ENCODE measurements around the gene ACAP1.
A peak's percentile ranks its signal among the peaks of the same experiment; 100 is the strongest.

Gene ACAP1

DNA sequence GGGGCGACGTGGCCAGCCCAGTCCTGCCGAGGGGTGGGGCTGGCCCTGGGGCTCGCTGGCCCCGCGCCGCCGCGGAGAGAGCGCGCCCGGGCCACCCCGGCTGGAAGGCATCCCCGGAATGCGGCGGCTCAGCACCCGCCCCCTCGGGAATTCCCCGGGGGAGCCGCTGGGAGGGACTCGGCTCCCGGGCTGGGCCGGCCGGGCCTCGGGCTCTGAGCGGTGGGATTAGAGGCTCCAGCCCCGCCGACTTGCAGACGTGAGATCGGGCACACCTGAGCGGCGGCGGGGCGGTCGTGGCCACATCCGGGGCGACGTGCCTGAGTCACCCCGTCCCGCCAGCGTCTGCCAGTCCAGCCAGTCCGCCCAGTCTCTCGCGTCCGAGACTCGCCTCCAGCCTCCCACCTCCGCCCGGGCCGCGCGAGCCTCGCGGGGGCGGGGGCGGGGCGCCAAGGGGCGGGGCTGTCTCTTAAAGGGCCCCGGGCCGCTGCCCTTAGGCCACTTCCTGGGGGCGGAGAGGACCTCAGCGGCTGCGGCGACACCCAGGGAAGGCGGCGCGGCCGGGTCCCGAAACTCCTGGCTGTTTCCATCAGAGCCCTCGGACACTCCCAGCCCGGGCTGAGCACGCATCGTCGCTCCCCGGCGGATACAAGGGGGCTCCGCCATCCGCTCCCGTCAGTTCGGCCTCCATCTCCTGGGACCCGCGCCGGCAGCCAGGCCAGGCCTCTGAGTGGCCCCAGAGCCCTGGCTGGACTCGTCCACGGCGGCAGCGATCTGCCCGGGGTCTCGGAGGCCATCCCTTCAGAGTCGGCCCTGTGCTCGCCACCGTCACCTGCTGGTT, 15.6 kb downstream of the ACAP1 start, which contains the start of gene KCTD11:
Gene KCTD11 (plus strand): TSS at position 498 of the 838 bp plus-strand sequence.
- H3K27me3 ChIP-seq (ENCODE audit: control insufficient read depth, insufficient read depth, low read length) = 0 out of 2 replicates have a peak, but pooled peaks cover 6% of the 10 kb centered on the region
- no peaks in the 10 kb centered on the region for H3K36me3 ChIP-seq (ENCODE audit: control insufficient read depth, insufficient read depth, low read length)
- peak within 1 kb of the TSS; percentile 98 for H3K27ac ChIP-seq (ENCODE audit: low read depth, low read length)
- peak within 1 kb of the TSS; percentile 95 for H3K9ac ChIP-seq (ENCODE audit: low read length)
- H3K9me3 ChIP-seq (ENCODE audit: control insufficient read depth, insufficient read depth, low read depth, low read length) = no peaks in the 10 kb centered on the region
- H3K4me1 ChIP-seq (ENCODE audit: control insufficient read depth, insufficient read depth, low read length) = peaks cover 27% of the 10 kb centered on the region
- peak within 1 kb of the TSS; percentile 91 for H3K4me3 ChIP-seq (ENCODE audit: low read depth, low read length)

DNA sequence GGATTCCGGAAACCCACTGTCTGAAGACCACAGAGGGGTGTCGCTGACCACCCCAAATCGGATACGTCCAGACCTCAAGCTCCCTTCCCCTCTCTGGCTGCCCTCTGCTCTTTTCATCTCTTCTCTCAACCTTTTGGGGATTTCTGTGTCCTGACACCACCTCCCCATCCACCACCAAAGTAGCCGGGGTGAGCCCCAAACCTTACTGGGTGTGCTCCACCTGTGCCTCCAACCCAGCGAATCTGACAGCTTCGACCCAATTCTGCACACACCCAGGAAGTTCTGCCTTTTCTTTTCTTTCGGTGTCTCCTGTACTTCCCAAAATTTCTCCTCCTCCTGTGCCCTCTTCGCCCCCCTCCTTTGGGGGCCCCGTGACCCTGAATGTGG, 16.2 kb downstream of the ACAP1 start:
- peak overlapping the region; percentile 95 for H3K9ac ChIP-seq (ENCODE audit: low read length)
- peaks cover 27% of the 10 kb centered on the region for H3K4me1 ChIP-seq (ENCODE audit: control insufficient read depth, insufficient read depth, low read length)
- peak overlapping the region; percentile 91 for H3K4me3 ChIP-seq (ENCODE audit: low read depth, low read length)
- 0 out of 2 replicates have a peak, but pooled peaks cover 6% of the 10 kb centered on the region for H3K27me3 ChIP-seq (ENCODE audit: control insufficient read depth, insufficient read depth, low read length)
- H3K36me3 ChIP-seq (ENCODE audit: control insufficient read depth, insufficient read depth, low read length) = no peaks in the 10 kb centered on the region
- H3K27ac ChIP-seq (ENCODE audit: low read depth, low read length) = peak overlapping the region; percentile 98; the same call in 1 of the 2 replicates
- H3K9me3 ChIP-seq (ENCODE audit: control insufficient read depth, insufficient read depth, low read depth, low read length) = no peaks in the 10 kb centered on the region

DNA sequence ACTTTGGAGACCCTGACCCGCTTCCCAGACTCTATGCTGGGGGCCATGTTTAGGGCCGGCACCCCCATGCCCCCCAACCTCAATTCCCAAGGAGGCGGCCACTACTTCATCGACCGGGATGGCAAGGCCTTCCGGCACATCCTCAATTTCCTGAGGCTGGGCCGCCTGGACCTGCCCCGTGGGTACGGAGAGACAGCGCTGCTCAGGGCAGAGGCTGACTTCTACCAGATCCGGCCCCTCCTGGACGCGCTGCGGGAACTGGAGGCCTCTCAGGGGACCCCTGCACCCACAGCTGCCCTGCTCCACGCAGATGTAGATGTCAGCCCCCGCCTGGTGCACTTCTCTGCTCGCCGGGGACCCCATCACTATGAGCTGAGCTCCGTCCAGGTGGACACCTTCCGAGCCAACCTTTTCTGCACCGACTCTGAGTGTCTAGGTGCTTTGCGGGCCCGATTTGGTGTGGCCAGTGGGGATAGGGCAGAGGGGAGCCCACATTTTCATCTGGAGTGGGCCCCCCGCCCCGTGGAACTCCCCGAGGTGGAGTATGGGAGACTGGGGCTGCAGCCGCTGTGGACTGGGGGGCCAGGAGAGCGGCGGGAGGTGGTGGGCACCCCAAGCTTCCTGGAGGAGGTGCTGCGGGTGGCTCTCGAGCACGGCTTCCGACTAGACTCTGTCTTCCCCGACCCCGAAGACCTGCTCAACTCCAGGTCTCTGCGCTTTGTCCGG, 16.7 kb downstream of the ACAP1 start:
- H3K4me3 ChIP-seq (ENCODE audit: low read depth, low read length) = peak overlapping the region; percentile 91
- H3K27me3 ChIP-seq (ENCODE audit: control insufficient read depth, insufficient read depth, low read length) = 0 out of 2 replicates have a peak, but pooled peaks cover 6% of the 10 kb centered on the region
- no peak overlapping the region for H3K9ac ChIP-seq (ENCODE audit: low read length)
- no peaks in the 10 kb centered on the region for H3K9me3 ChIP-seq (ENCODE audit: control insufficient read depth, insufficient read depth, low read depth, low read length)
- no peak overlapping the region for H3K27ac ChIP-seq (ENCODE audit: low read depth, low read length)
- no peaks in the 10 kb centered on the region for H3K36me3 ChIP-seq (ENCODE audit: control insufficient read depth, insufficient read depth, low read length)
- H3K4me1 ChIP-seq (ENCODE audit: control insufficient read depth, insufficient read depth, low read length) = peaks cover 27% of the 10 kb centered on the region

DNA sequence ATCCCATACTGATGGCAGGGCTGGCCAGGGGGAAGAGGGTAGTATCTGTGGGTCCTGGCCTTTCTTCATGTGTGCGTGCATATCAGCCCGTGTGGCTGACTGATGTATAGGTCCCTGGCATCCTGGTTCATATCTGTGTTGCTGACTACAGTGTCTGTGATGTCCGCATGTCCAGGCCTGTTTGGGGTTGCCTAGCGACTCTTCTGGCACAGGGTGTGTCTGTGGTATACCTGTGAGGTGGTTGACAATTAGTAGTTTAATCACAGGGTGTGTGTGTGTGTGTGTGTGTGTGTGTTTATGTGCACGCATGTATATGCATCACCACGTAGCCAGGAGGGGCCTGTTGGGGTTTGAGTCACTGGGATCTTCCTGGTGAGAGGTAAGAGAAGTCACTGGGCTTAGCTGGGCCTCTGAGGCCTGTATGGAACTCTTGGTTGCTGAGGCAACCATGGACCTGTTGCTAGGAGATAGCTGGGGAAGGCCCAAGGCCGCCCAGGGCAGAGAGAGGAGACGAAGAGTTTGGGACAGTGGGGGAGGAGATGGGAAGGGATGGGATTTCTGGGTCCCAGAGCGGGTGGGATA, 18.0 kb downstream of the ACAP1 start:
- no peak overlapping the region for H3K9ac ChIP-seq (ENCODE audit: low read length)

DNA sequence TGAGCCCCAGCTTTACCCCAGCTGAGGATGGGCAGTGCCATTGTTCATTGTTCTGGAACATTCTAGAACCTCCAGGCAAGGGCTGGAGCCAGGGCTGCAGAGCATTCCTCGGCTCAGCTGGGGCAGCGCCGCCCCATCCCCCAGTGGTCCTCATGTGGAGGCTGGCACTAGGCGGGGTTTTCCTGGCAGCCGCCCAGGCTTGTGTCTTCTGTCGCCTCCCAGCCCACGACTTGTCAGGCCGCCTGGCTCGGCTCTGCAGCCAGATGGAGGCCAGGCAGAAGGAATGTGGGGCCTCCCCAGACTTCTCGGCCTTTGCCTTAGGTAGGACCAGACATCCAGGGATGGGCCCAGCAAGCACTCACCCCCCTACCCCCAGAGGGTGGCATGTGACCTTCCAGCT, 18.7 kb downstream of the ACAP1 start, which contains the start of gene TMEM95:
Gene TMEM95 (plus strand): TSS at position 104 of the 400 bp plus-strand sequence. CDS start 49 bp downstream, at position 153.
- H3K4me3 ChIP-seq (ENCODE audit: low read depth, low read length) = no peak within 1 kb of the TSS
- H3K27ac ChIP-seq (ENCODE audit: low read depth, low read length) = no peak within 1 kb of the TSS
- H3K4me1 ChIP-seq (ENCODE audit: control insufficient read depth, insufficient read depth, low read length) = peaks cover 16% of the 10 kb centered on the region
- no peak within 1 kb of the TSS for H3K9ac ChIP-seq (ENCODE audit: low read length)
- no peaks in the 10 kb centered on the region for H3K36me3 ChIP-seq (ENCODE audit: control insufficient read depth, insufficient read depth, low read length)
- no peaks in the 10 kb centered on the region for H3K9me3 ChIP-seq (ENCODE audit: control insufficient read depth, insufficient read depth, low read depth, low read length)
- 0 out of 2 replicates have a peak, but pooled peaks cover 6% of the 10 kb centered on the region for H3K27me3 ChIP-seq (ENCODE audit: control insufficient read depth, insufficient read depth, low read length)

More for the DNA sequence above, 18.0 kb downstream of the ACAP1 start:
- peaks cover 23% of the 10 kb centered on the region for H3K4me1 ChIP-seq (ENCODE audit: control insufficient read depth, insufficient read depth, low read length)
- no peak overlapping the region for H3K27ac ChIP-seq (ENCODE audit: low read depth, low read length)
- H3K36me3 ChIP-seq (ENCODE audit: control insufficient read depth, insufficient read depth, low read length) = no peaks in the 10 kb centered on the region
- H3K9me3 ChIP-seq (ENCODE audit: control insufficient read depth, insufficient read depth, low read depth, low read length) = no peaks in the 10 kb centered on the region
- H3K4me3 ChIP-seq (ENCODE audit: low read depth, low read length) = no peak overlapping the region
- 0 out of 2 replicates have a peak, but pooled peaks cover 6% of the 10 kb centered on the region for H3K27me3 ChIP-seq (ENCODE audit: control insufficient read depth, insufficient read depth, low read length)

DNA sequence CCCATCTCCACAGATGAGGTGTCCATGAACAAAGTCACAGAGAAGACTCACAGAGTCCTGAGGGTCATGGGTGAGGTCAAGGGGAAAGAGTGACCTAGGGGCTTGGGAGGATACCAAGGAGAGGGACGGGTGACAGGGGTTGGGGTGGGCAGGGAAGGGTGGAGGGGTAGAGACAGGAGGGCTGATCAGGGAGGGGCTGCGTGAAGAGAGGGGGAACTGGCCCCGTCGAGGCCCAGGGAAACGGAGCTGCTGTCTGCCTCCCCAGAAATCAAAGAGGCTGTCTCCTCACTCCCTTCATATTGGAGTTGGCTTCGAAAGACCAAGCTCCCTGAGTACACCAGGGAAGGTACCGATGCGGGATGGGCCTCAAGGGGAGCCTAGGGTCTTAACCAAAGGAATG, 19.2 kb downstream of the ACAP1 start:
- Histone ChIP-seq H3K4me1 (ENCODE audit: control insufficient read depth, insufficient read depth, low read length) (peaks cover 16% of the 10 kb centered on the region), H3K27me3 (ENCODE audit: control insufficient read depth, insufficient read depth, low read length) (0 out of 2 replicates have a peak, but pooled peaks cover 6% of the 10 kb centered on the region), H3K9ac (ENCODE audit: low read length) (no peak overlapping the region)

DNA sequence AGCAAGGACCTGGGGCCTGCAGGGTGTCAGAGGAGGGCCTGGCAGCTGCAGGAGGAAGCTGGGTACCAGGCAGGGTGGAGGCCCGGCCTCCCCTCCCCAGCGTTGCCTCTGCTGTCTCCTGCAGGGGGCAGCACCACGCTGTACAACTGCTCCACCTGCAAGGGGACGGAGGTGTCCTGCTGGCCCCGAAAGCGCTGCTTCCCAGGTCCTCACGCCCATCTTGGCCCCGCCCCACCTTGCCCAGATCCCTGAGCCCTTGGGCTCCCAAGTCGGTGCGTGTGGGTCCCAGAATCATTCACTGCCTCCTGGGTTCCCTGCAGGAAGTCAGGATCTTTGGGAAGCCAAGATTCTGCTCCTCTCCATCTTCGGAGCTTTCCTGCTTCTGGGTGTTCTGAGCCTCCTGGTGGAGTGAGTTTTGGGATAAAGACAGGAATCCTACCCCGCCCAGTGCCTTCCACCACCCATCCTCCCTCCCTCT, 19.8 kb downstream of the ACAP1 start:
- Histone ChIP-seq H3K4me3 (ENCODE audit: low read depth, low read length) (peak overlapping the region; percentile 44), H3K27ac (ENCODE audit: low read depth, low read length) (no peak overlapping the region), H3K9me3 (ENCODE audit: control insufficient read depth, insufficient read depth, low read depth, low read length) (no peaks in the 10 kb centered on the region), H3K9ac (ENCODE audit: low read length) (no peak overlapping the region), H3K36me3 (ENCODE audit: control insufficient read depth, insufficient read depth, low read length) (no peaks in the 10 kb centered on the region), H3K27me3 (ENCODE audit: control insufficient read depth, insufficient read depth, low read length) (0 out of 2 replicates have a peak, but pooled peaks cover 6% of the 10 kb centered on the region), H3K4me1 (ENCODE audit: control insufficient read depth, insufficient read depth, low read length) (peaks cover 16% of the 10 kb centered on the region)

More for the DNA sequence above, 19.2 kb downstream of the ACAP1 start:
- H3K4me3 ChIP-seq (ENCODE audit: low read depth, low read length) = no peak overlapping the region
- no peak overlapping the region for H3K27ac ChIP-seq (ENCODE audit: low read depth, low read length)
- no peaks in the 10 kb centered on the region for H3K36me3 ChIP-seq (ENCODE audit: control insufficient read depth, insufficient read depth, low read length)
- H3K9me3 ChIP-seq (ENCODE audit: control insufficient read depth, insufficient read depth, low read depth, low read length) = no peaks in the 10 kb centered on the region

DNA sequence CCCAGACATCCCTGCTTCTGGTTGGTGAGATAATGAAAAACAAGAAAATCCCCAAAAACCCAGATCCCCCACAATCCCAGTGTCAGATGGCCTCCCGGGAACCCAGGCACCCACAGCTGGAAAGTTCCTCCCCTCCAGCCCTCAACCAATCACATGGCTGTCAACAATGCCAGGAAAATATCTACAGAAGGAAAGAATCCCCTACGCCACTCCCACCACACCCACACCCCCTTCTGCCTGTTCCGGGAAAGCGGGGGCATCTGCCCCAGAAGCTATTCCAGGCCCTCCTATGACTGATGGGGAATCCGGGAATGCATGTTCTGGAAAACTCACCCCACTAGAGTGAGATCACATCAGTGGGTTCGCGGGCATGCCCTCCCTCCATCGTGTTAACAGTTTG, 20.4 kb downstream of the ACAP1 start:
- Histone ChIP-seq H3K4me1 (ENCODE audit: control insufficient read depth, insufficient read depth, low read length) (peaks cover 16% of the 10 kb centered on the region), H3K4me3 (ENCODE audit: low read depth, low read length) (no peak overlapping the region), H3K27ac (ENCODE audit: low read depth, low read length) (no peak overlapping the region), H3K36me3 (ENCODE audit: control insufficient read depth, insufficient read depth, low read length) (no peaks in the 10 kb centered on the region), H3K9ac (ENCODE audit: low read length) (no peak overlapping the region), H3K27me3 (ENCODE audit: control insufficient read depth, insufficient read depth, low read length) (0 out of 2 replicates have a peak, but pooled peaks cover 6% of the 10 kb centered on the region), H3K9me3 (ENCODE audit: control insufficient read depth, insufficient read depth, low read depth, low read length) (no peaks in the 10 kb centered on the region)

DNA sequence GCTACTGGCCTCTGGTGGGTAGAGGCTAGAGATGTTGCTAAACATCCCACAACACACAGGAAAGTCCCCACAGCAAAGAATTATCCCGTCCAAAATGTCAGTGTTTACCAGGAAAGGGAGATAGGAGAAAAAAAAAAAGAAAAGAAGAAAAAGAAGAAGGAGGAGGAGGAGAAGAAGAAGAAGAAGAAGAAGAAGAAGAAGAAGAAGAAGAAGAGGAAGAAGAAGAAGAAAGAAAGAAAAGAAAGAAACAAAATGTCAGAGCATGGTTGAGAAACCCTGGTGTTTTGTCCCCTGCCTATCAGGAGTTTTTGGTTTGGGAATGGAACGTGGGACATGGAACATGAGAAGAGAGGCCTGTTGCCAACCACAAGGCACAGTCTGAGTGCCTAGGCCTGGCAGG, 21.1 kb downstream of the ACAP1 start:
- Histone ChIP-seq H3K4me3 (ENCODE audit: low read depth, low read length) (no peak overlapping the region), H3K4me1 (ENCODE audit: control insufficient read depth, insufficient read depth, low read length) (peaks cover 15% of the 10 kb centered on the region), H3K9ac (ENCODE audit: low read length) (no peak overlapping the region), H3K27ac (ENCODE audit: low read depth, low read length) (no peak overlapping the region), H3K36me3 (ENCODE audit: control insufficient read depth, insufficient read depth, low read length) (no peaks in the 10 kb centered on the region), H3K27me3 (ENCODE audit: control insufficient read depth, insufficient read depth, low read length) (0 out of 2 replicates have a peak, but pooled peaks cover 6% of the 10 kb centered on the region), H3K9me3 (ENCODE audit: control insufficient read depth, insufficient read depth, low read depth, low read length) (no peaks in the 10 kb centered on the region)

DNA sequence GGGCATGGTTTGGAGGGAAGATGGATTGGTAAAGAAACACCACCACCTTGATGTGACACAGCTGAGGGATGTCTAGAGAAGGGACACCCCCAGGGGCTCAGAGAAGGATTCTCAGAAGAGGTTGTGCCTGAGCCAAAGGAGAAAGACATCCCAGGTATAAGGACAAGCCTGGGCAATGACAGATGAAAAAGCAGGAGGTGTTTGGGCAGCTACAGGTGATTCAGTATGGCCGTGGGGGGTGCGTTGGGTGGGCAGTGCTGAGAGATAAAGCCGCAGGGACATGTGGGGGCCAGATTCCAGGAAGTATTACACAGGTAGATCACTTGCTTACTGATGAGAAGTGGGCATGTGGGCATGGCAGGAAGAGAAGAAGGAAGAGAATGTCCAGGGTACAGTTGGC, 25.6 kb downstream of the ACAP1 start:
- H3K4me1 ChIP-seq (ENCODE audit: control insufficient read depth, insufficient read depth, low read length) = no peaks in the 10 kb centered on the region
- no peaks in the 10 kb centered on the region for H3K27me3 ChIP-seq (ENCODE audit: control insufficient read depth, insufficient read depth, low read length)
- H3K36me3 ChIP-seq (ENCODE audit: control insufficient read depth, insufficient read depth, low read length) = no peaks in the 10 kb centered on the region
- H3K9ac ChIP-seq (ENCODE audit: low read length) = no peak overlapping the region
- no peak overlapping the region for H3K4me3 ChIP-seq (ENCODE audit: low read depth, low read length)
- no peak overlapping the region for H3K27ac ChIP-seq (ENCODE audit: low read depth, low read length)
- no peaks in the 10 kb centered on the region for H3K9me3 ChIP-seq (ENCODE audit: control insufficient read depth, insufficient read depth, low read depth, low read length)
